Erythroblast (primary cell): ENCODE results near the gene APBB2.
"Not testable (repeated sequence)": the region's sequence is repeated elsewhere in the genome, so short reads cannot be mapped to it uniquely, and the experiment has no call there.

Experiments
- DNase-seq, 2 experiments: peaks; one replicate each; lab custom pipeline; 2025; lab: John Stamatoyannopoulos, UW
- GATA1 ChIP-seq: IDR thresholded peaks from 2 replicates; pipeline ENCODE4 v1.6.1; 2011; ENCODE audit warnings: low read depth, mild to moderate bottlenecking, control low read depth, low read length, moderate library complexity
- POLR2A ChIP-seq: IDR thresholded peaks from 2 replicates; pipeline ENCODE4 v1.6.1; 2011; ENCODE audit warnings: mild to moderate bottlenecking, low read length

APBB2 gene

GRCh38 chr4:41012293-41012692 is 202.0 kb downstream of the APBB2 start:
- no peak for DNase-seq
- TF ChIP-seq POLR2A: no peak
- no peak for TF ChIP-seq GATA1

DNA sequence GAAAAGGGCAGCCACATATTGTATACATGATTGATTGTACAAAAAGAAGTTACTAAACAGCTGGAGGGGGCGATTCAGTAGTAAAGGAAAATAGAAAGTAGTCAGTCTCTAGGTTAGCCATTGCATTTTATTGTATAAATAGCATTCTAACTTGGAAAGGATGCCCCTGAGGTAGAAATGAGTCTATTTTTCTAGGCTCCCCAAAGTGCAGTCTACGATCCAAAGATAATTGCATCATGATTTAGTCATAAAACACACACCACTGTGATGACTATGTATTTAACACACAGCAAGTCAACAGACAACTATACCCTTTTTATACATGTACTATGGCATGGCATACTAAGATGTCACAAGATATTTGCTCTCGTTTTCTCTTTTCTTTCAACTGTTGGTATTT is 204.9 kb downstream of the APBB2 start:
- no peak for TF ChIP-seq GATA1
- no peak for TF ChIP-seq POLR2A
- DNase-seq: no peak

DNA sequence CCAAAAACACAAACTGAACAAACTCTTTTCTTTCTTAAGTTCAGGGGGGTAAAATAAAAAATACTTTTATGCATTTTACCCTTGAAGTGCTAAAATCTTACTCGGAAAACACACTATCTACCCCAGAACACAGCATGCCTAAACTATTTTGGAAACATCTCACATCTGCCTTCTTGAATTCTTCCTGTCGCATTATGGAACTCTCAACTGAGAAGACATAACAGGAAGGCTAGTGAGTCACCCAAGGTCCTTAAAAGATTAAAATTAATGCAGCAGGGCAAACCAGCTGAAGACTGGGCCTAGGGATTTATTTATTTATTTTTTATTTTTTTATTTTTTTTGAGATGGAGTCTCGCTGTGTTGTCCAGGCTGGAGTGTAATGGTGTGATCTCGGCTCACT is 208.2 kb downstream of the APBB2 start:
- no peak for TF ChIP-seq POLR2A
- TF ChIP-seq GATA1: no peak
- no peak for DNase-seq

- no peak for TF ChIP-seq GATA1
- TF ChIP-seq POLR2A: no peak
- DNase-seq: no peak
Observed at GRCh38 chr4:41002309-41002708, 212.0 kb downstream of the APBB2 start.

DNA sequence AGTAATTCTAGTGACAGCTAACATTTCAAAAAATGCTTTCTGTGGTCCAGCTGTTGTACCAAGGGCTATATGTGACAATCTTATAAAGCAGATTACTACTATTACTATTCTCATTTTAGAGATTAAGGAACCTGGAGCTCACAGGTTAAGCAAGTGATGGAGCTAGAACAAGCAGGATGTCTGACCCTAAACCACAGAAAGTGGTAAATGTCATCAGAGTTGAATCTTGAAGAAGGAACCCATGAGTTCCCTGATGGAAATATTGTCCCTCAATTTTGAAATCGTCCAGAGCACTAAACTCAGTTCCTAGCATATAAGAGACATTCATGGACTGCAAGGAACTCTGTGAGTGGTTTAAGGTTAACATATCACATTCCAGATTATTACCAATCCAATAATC is 214.0 kb downstream of the APBB2 start:
- TF ChIP-seq POLR2A (no peak), GATA1 (no peak)
- DNase-seq: no peak

DNA sequence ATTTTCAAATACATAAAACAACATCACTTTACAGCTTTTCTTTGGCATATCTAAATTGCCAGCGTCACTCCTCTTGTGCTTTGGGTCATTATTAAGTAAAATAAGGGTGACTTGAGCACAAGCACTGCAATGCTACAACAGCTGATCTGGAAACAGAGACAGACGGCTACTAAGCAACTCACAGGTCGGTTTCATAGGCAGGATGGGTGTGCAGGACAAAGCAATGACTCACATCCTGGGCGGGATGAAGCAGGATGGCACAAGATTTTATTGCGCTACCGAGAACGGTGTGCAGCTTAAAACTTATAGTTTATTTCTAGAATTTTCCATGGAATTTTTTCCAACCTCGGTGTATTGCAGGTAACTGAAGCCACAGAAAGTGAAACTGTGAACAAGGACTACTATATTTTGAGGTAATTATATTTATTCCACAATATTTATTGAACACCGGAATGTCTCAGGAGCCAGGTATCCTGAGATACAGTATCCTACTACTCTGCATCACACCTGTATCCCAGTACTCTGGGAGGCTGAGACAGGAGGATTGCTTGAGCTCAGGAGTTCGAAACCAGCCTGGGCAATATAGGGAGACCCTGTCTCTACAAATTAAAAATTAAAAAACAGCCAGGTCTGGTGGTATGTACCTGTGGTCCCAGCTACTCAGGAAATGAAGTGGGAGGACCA is 215.5 kb downstream of the APBB2 start:
- TF ChIP-seq GATA1: no peak
- TF ChIP-seq POLR2A: no peak
- no peak for DNase-seq

DNA sequence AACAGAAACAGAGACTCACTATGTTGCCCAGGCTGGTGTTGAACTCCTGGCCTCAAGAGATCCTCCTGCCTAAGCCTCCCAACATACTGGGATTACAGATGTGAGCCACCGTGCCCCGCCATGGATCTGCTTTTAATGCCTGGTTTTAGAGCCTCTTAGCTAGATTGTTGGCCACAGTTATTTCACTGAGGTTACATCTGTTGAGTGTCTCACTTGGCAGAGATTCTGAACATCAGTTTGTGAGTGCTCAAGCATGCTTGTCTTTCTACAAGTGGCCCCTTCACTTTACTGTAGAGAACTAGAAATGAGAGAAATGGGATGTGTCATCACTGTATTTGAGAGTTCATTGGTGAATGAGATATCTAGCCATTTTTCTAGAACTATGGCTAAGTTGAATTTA is 218.5 kb downstream of the APBB2 start:
- DNase-seq: no peak
- no peak for TF ChIP-seq POLR2A
- no peak for TF ChIP-seq GATA1

DNA sequence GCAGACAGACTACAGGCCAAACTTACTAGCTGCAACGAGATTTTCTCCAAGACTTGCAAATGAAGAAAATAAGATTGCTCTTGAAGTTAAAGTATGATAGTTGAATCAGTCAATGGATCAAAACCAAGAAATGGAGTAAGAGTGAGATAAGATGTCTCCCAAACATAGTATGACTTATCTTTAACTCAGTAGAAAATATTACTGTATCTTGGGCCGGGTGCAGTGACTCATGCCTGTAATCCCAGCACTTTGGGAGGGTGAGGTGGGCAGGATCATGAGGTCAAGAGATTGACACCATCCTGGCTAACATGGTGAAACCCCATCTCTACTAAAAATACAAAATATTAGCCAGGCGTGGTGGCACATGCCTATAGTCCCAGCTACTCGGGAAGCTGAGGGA is 220.0 kb downstream of the APBB2 start:
- DNase-seq: not testable (repeated sequence)

- DNase-seq: not testable (repeated sequence)
Observed at GRCh38 chr4:40993296-40993693, 221.0 kb downstream of the APBB2 start.

DNA sequence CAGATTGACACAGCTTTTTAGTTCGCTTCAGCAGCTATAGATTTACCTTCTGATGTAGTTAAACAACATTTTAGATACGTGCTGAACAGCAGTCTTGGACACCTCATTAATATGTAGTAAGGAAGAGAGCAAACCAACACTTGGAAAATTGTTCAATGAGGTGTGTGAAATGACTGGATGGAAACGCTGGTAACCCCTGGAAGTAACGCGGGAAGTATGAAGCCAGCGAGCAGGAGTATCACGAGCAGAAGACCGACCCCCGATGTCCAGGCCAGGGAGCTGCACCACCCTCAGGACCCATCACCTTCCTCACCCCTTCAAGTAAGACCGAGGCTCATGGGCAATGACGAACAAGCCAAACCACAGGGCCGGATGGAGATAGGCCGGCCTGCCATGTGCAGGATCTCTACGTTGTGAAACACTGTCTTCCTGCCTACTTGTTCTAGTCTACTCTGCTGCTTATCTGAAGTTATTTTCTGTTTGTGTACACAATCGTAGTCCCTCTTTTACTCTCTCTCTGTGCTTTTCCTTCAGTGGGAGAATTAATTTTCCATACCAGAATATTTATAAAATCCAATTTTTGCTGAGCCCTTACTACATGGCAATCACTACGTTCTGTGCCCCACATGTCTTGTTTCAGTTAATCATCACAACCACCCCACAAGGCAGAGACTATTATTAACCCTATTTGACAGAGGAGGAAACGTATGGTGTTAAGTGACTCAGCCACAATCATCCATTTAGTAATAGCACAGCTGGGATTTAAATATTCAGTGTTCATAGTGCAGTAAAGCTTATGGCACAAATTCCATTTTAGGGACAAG is 221.7 kb downstream of the APBB2 start:
- no peak for TF ChIP-seq GATA1
- no peak for TF ChIP-seq POLR2A
- DNase-seq: peak in 1 of 2 experiments; percentile 2

- TF ChIP-seq POLR2A (no peak), GATA1 (no peak)
- no peak for DNase-seq
Observed at GRCh38 chr4:40991908-40992307, 222.4 kb downstream of the APBB2 start.

DNA sequence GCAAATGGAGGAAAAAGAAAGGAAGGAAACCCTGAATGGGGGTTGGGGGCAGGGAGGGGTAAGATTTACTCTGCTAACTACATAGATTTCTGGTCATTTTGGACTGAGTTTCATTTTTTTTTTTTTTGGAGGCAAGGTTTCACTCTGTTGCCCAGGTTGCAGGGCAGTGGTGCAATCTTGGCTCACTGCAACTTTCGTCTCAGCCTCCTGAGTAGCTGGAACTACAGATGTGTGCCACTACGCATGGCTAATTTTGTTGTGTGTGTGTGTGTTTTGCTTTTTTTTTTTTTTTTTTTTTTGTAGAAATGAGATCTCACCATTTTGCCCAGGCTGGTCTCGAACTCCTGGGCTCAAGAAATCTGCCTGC is 223.5 kb downstream of the APBB2 start:
- TF ChIP-seq GATA1: no peak
- no peak for TF ChIP-seq POLR2A
- no peak for DNase-seq

GRCh38 chr4:40990236-40990898 is 224.0 kb downstream of the APBB2 start:
- TF ChIP-seq GATA1 (no peak), POLR2A (no peak)
- DNase-seq: no peak

GRCh38 chr4:40987151-40987550 is 227.2 kb downstream of the APBB2 start:
- TF ChIP-seq GATA1: no peak
- TF ChIP-seq POLR2A: no peak
- DNase-seq: no peak

- no peak for DNase-seq
- TF ChIP-seq GATA1: no peak
- no peak for TF ChIP-seq POLR2A
Observed at GRCh38 chr4:40986375-40986774, 228.0 kb downstream of the APBB2 start.
